NOMO-1 treated with dmso at 0.1 percent for 144 hours (cell line): ENCODE measurements around the gene FLNA.

Experiments used
- DNase-seq: peaks from one replicate; lab custom pipeline; 2025; ENCODE audit not compliant: unreplicated experiment; lab: John Stamatoyannopoulos, UW

Gene FLNA

GRCh38 chrX:154376774-154377173, 2.3 kb upstream of the FLNA start:
- DNase-seq = no peak

- DNase-seq = no peak
Observed at GRCh38 chrX:154375156-154375504, 696 bp upstream of the FLNA start.

- DNase-seq = no peak
Observed at GRCh38 chrX:154373340-154374306, 811 bp downstream of the FLNA start.

- no peak for DNase-seq
Observed at GRCh38 chrX:154372612-154373022, 1.8 kb downstream of the FLNA start.

- DNase-seq = no peak
Observed at GRCh38 chrX:154371789-154372300, 2.6 kb downstream of the FLNA start.

- peak; percentile 81 for DNase-seq
Observed at GRCh38 chrX:154371017-154371788, 3.2 kb downstream of the FLNA start.

- DNase-seq = no peak
Observed at GRCh38 chrX:154370300-154371016, 4.0 kb downstream of the FLNA start.

GRCh38 chrX:154369449-154370299, 4.8 kb downstream of the FLNA start:
- no peak for DNase-seq

GRCh38 chrX:154368630-154369448, 5.6 kb downstream of the FLNA start:
- peak; percentile 81 for DNase-seq

GRCh38 chrX:154367474-154368308, 6.7 kb downstream of the FLNA start:
- no peak for DNase-seq

- DNase-seq = no peak
Observed at GRCh38 chrX:154366666-154367055, 7.8 kb downstream of the FLNA start.

GRCh38 chrX:154365997-154366665, 8.3 kb downstream of the FLNA start:
- no peak for DNase-seq

GRCh38 chrX:154365052-154365600, 9.3 kb downstream of the FLNA start:
- DNase-seq = no peak

- no peak for DNase-seq
Observed at GRCh38 chrX:154363706-154364439, 10.6 kb downstream of the FLNA start.

GRCh38 chrX:154362085-154362742, 12.2 kb downstream of the FLNA start:
- no peak for DNase-seq

GRCh38 chrX:154360155-154360713, 14.2 kb downstream of the FLNA start:
- DNase-seq = no peak
